ENCODE data around the gene ZXDA.
A peak's percentile ranks its signal among the peaks of the same experiment; 100 is the strongest.
"Not testable (repeated sequence)": the region's sequence is repeated elsewhere in the genome, so short reads cannot be mapped to it uniquely, and the experiment has no call there.

Gene ZXDA, protein sequence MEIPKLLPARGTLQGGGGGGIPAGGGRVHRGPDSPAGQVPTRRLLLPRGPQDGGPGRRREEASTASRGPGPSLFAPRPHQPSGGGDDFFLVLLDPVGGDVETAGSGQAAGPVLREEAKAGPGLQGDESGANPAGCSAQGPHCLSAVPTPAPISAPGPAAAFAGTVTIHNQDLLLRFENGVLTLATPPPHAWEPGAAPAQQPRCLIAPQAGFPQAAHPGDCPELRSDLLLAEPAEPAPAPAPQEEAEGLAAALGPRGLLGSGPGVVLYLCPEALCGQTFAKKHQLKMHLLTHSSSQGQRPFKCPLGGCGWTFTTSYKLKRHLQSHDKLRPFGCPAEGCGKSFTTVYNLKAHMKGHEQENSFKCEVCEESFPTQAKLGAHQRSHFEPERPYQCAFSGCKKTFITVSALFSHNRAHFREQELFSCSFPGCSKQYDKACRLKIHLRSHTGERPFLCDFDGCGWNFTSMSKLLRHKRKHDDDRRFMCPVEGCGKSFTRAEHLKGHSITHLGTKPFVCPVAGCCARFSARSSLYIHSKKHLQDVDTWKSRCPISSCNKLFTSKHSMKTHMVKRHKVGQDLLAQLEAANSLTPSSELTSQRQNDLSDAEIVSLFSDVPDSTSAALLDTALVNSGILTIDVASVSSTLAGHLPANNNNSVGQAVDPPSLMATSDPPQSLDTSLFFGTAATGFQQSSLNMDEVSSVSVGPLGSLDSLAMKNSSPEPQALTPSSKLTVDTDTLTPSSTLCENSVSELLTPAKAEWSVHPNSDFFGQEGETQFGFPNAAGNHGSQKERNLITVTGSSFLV

DNA sequence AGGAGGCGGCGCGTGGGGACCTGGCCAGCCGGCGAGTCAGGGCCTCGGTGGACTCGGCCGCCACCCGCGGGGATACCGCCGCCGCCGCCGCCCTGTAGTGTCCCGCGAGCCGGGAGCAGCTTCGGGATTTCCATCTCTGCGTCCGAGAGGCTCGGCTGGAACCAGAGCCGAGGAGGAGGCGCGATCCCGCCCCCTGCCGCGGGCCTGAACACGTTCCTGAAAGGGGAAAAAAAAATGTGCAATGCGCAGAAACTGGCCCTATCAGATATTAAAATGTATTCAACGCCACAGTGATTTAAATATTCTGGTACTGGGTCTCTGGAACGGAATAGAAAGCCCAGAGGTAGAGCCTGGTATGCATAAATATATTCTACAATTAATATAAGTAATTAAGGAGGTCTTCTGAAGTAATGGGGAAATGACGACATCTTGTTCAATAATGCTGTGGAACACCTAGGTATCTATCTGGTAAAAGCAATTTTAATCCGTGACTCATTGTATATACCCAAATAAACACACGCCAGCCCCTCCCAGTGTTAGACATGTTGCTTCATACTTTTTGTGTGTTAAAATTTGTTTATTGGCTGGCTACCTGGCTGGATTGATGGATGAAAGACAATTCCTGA lies at the start of gene ZXDA:
Gene ZXDA (minus strand): TSS at position 172 of the 626 bp plus-strand sequence. CDS start 38 bp downstream, at position 134.
- H3K27me3 ChIP-seq (ENCODE audit: control insufficient read depth in 1 of 2, insufficient read depth in 2 of 2, low read length in 2 of 2); H3K36me3 ChIP-seq (ENCODE audit: control insufficient read depth in 2 of 2, insufficient read depth in 2 of 2, low read length in 2 of 2); H3K4me1 ChIP-seq (ENCODE audit: control insufficient read depth, insufficient read depth, low read length); H3K9me3 ChIP-seq (ENCODE audit: control insufficient read depth in 2 of 2, low read length in 2 of 2): not testable (repeated sequence)
- Histone ChIP-seq H3K4me3 (ENCODE audit: low read length in 2 of 2) (peak within 1 kb of the TSS; percentile 46 to 67), H3K9ac (ENCODE audit: low read length in 2 of 2) (peak within 1 kb of the TSS; percentile 46 to 58), H3K27ac (ENCODE audit: low read length) (peak within 1 kb of the TSS; percentile 69)

DNA sequence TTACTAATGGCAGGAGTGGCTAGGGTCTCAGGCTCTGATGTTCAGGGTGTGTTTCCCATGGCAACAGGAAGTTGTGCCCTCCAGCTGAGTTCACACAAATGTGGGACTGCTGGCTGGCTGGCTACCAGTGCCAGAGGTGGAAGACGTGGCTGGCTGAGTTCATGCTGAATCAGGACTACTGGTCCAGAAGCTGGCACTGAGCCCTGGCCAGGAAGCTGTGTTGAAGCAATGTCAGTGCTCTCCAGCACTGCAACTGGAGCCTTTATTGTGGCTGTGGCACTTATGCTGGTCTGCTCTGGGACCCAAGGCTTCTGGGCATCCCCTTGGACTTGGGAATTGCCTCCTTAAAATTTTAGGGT lies 42.0 kb upstream of the ZXDA start:
- H3K4me3 ChIP-seq (ENCODE audit: low read length in 2 of 2): no peak overlapping the region
- H3K4me1 ChIP-seq (ENCODE audit: control insufficient read depth, insufficient read depth, low read length): no peaks in the 10 kb centered on the region
- no peaks in the 10 kb centered on the region for H3K9me3 ChIP-seq (ENCODE audit: control insufficient read depth in 2 of 2, low read length in 2 of 2)
- peaks cover 0 to 5% of the 10 kb centered on the region in 2 donors for H3K27me3 ChIP-seq (ENCODE audit: control insufficient read depth in 1 of 2, insufficient read depth in 2 of 2, low read length in 2 of 2)
- H3K36me3 ChIP-seq (ENCODE audit: control insufficient read depth in 2 of 2, insufficient read depth in 2 of 2, low read length in 2 of 2): no peaks in the 10 kb centered on the region
- no peak overlapping the region for H3K27ac ChIP-seq (ENCODE audit: low read length)
- no peak overlapping the region for H3K9ac ChIP-seq (ENCODE audit: low read length in 2 of 2)

DNA sequence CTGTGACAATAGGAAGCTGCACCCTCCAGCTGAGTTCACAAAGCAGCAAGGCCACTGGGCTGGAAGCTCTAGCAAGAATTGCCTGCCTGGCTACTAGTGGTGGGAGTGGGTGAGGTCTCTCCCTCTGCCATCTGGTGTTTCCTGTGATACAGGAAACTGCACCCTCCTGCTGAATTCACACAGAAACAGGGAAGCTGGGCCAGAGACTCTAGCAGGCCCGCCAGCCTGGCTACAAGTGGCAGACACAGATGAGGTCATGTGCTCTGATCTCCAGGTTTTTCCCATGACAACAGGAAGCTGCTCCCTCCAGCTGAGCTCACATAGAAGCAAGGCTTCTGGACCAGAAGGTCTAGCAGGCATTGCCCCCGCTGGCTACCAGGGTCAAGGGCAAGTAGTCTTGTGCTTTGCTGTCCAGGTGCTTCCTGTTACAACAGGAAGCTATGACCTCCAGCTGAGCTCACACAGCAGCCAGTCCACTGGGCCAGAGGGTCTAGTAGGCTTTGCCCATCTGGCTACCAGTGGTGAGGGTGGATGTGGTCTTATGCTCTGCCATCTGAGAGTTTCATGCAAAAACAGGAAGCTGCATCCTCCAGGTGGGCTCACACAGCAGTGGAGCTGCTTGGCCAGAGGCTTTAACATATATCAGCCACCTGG lies 41.5 kb upstream of the ZXDA start:
- Histone ChIP-seq H3K27me3 (ENCODE audit: control insufficient read depth in 1 of 2, insufficient read depth in 2 of 2, low read length in 2 of 2) (peaks cover 0 to 5% of the 10 kb centered on the region in 2 donors), H3K9ac (ENCODE audit: low read length in 2 of 2) (no peak overlapping the region), H3K4me3 (ENCODE audit: low read length in 2 of 2) (no peak overlapping the region), H3K36me3 (ENCODE audit: control insufficient read depth in 2 of 2, insufficient read depth in 2 of 2, low read length in 2 of 2) (no peaks in the 10 kb centered on the region), H3K27ac (ENCODE audit: low read length) (no peak overlapping the region), H3K4me1 (ENCODE audit: control insufficient read depth, insufficient read depth, low read length) (no peaks in the 10 kb centered on the region), H3K9me3 (ENCODE audit: control insufficient read depth in 2 of 2, low read length in 2 of 2) (no peaks in the 10 kb centered on the region)

DNA sequence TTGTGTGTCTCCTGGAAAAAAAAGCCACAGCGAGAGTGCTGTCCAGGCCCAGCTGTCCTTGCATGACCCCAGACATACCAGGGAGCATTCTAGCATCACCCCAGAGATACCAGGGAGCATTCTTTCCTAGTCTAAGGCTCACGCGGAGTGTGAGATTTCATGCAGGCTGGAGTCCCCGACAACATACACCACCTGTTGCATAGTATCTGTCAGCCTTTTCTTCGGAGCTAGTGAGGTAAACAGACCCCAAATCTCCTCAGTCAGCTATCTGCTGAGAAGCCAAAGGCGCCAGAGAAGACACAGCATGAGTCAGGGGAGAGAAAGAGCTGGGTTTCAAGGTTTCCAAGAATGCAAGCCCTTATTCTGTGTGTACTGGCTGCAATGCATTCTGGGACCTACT lies 23.1 kb upstream of the ZXDA start:
- peaks cover 0 to 6% of the 10 kb centered on the region in 2 donors for H3K27me3 ChIP-seq (ENCODE audit: control insufficient read depth in 1 of 2, insufficient read depth in 2 of 2, low read length in 2 of 2)
- no peak overlapping the region for H3K27ac ChIP-seq (ENCODE audit: low read length)
- no peak overlapping the region for H3K9ac ChIP-seq (ENCODE audit: low read length in 2 of 2)
- H3K36me3 ChIP-seq (ENCODE audit: control insufficient read depth in 2 of 2, insufficient read depth in 2 of 2, low read length in 2 of 2): no peaks in the 10 kb centered on the region
- no peak overlapping the region for H3K4me3 ChIP-seq (ENCODE audit: low read length in 2 of 2)
- H3K9me3 ChIP-seq (ENCODE audit: control insufficient read depth in 2 of 2, low read length in 2 of 2): peaks cover 0 to 3% of the 10 kb centered on the region in 2 donors
- no peaks in the 10 kb centered on the region for H3K4me1 ChIP-seq (ENCODE audit: control insufficient read depth, insufficient read depth, low read length)

DNA sequence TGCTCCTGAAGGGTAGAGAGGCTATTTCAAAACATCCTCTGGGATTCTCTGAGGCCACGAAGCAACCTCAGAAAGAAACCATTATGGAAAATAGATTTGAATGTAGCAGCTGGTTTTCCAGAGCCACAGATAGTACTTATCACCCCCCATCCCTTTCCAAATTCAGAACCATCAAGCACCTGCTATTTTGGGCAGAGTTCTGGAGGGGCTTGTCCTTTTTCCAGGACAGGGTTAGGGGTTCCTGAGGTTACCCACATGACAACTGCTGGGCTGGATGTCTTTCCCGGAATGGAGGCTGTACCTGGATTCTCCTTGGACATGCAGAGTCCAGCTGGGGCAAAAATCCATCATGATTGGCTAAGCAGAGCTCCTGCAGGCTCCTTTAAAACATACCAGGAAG lies 22.0 kb upstream of the ZXDA start:
- Histone ChIP-seq H3K27ac (ENCODE audit: low read length) (no peak overlapping the region), H3K4me3 (ENCODE audit: low read length in 2 of 2) (no peak overlapping the region), H3K4me1 (ENCODE audit: control insufficient read depth, insufficient read depth, low read length) (no peaks in the 10 kb centered on the region), H3K27me3 (ENCODE audit: control insufficient read depth in 1 of 2, insufficient read depth in 2 of 2, low read length in 2 of 2) (peaks cover 0 to 6% of the 10 kb centered on the region in 2 donors), H3K9me3 (ENCODE audit: control insufficient read depth in 2 of 2, low read length in 2 of 2) (peaks cover 0 to 3% of the 10 kb centered on the region in 2 donors), H3K9ac (ENCODE audit: low read length in 2 of 2) (no peak overlapping the region), H3K36me3 (ENCODE audit: control insufficient read depth in 2 of 2, insufficient read depth in 2 of 2, low read length in 2 of 2) (no peaks in the 10 kb centered on the region)

DNA sequence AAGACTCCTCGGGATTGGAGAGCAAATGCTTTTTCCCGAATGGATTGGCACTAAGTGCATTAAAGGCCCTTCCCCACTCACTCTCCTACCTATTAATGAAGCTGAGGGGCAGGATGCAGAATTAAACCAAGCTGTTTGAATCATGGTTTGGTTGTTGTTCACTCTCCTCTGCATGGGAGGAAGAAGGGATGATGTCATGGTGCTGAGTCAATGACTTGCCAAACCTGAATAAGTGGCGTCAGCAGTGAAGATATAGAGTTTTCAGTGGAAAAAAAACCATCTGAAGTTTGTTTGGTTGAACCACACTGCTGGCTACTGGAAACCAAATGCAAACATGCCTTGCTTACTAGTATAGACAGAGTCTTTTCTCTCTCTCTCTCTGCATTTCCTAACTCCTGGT lies 19.8 kb upstream of the ZXDA start:
- Histone ChIP-seq H3K27ac (ENCODE audit: low read length) (no peak overlapping the region), H3K9me3 (ENCODE audit: control insufficient read depth in 2 of 2, low read length in 2 of 2) (peaks cover 0 to 3% of the 10 kb centered on the region in 2 donors), H3K4me1 (ENCODE audit: control insufficient read depth, insufficient read depth, low read length) (no peaks in the 10 kb centered on the region), H3K4me3 (ENCODE audit: low read length in 2 of 2) (no peak overlapping the region), H3K27me3 (ENCODE audit: control insufficient read depth in 1 of 2, insufficient read depth in 2 of 2, low read length in 2 of 2) (peaks cover 0 to 6% of the 10 kb centered on the region in 2 donors), H3K9ac (ENCODE audit: low read length in 2 of 2) (no peak overlapping the region), H3K36me3 (ENCODE audit: control insufficient read depth in 2 of 2, insufficient read depth in 2 of 2, low read length in 2 of 2) (no peaks in the 10 kb centered on the region)

DNA sequence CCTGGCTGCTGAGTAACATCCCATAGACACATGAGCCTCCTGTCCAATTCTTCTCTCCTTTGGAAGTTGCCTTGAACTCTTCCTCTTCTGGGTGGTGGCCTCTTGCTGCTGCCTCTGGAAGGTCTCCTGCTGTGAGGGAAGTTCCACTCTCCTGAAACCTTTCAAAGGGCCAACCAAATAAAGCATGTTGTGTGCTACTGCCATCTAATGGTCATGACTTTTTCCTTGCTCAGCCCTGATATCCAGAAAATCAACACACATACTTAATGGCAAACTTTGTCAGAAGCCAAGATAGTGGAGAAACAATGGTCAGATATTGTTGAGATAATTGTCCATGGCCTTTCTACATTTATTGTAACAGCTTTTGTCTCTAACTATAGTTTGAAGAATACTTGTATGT lies 19.1 kb upstream of the ZXDA start:
- H3K27me3 ChIP-seq (ENCODE audit: control insufficient read depth in 1 of 2, insufficient read depth in 2 of 2, low read length in 2 of 2): peaks cover 0 to 6% of the 10 kb centered on the region in 2 donors
- no peak overlapping the region for H3K4me3 ChIP-seq (ENCODE audit: low read length in 2 of 2)
- no peaks in the 10 kb centered on the region for H3K4me1 ChIP-seq (ENCODE audit: control insufficient read depth, insufficient read depth, low read length)
- peaks cover 0 to 3% of the 10 kb centered on the region in 2 donors for H3K9me3 ChIP-seq (ENCODE audit: control insufficient read depth in 2 of 2, low read length in 2 of 2)
- H3K9ac ChIP-seq (ENCODE audit: low read length in 2 of 2): no peak overlapping the region
- no peak overlapping the region for H3K27ac ChIP-seq (ENCODE audit: low read length)
- no peaks in the 10 kb centered on the region for H3K36me3 ChIP-seq (ENCODE audit: control insufficient read depth in 2 of 2, insufficient read depth in 2 of 2, low read length in 2 of 2)

DNA sequence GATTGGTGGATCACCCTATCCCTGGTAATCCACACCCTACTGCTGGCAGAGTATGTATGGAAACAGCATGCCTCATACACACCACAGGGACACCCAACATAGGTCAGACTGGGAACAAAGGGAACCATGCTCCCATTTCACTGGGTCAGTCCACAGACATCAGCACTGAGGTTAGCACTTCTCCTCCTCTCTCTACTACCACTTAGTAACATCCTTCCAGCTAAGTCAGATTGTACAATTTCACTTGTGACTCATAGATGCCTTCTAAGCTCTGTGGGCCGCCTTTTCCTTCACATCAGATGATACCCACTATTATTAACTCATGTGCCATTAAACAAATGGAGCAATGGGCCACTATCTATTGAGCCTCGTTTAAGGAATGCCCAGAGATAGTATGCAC lies 15.5 kb upstream of the ZXDA start:
- Histone ChIP-seq H3K9me3 (ENCODE audit: control insufficient read depth in 2 of 2, low read length in 2 of 2) (no peaks in the 10 kb centered on the region), H3K4me1 (ENCODE audit: control insufficient read depth, insufficient read depth, low read length) (no peaks in the 10 kb centered on the region), H3K4me3 (ENCODE audit: low read length in 2 of 2) (no peak overlapping the region), H3K36me3 (ENCODE audit: control insufficient read depth in 2 of 2, insufficient read depth in 2 of 2, low read length in 2 of 2) (no peaks in the 10 kb centered on the region), H3K27me3 (ENCODE audit: control insufficient read depth in 1 of 2, insufficient read depth in 2 of 2, low read length in 2 of 2) (peaks cover 0 to 12% of the 10 kb centered on the region in 2 donors), H3K9ac (ENCODE audit: low read length in 2 of 2) (no peak overlapping the region), H3K27ac (ENCODE audit: low read length) (no peak overlapping the region)

DNA sequence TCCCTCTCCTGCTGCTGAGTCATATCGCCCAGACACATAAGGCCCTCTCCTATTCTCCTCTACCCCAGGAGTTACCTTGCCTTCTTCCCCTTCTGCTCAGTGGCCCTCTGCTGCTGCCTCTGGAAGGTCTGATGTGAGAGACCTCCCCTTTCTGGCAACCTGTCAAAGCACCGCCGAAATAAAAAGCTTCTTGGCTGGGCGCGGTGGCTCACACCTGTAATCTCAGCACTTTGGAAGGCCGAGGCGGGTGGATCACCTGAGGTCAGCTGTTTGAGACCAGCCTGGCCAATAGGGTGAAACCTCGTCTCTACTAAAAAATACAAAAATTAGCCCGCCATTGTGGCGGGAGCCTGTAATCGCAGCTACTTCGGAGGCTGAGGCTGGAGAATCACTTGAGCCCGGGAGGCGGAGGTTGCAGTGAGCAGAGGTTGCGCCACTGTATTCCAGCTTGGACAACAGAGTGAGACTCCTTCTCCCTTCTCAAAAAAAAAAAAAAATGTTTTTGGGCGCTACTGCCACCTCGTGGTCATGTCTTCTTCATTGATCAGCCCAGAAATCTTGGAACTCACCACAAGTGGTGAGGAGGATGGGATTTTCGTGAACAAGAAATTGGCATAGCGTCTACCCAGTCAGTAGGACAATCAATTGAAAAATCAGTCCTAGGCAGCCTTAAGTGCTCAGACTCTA lies 8.6 kb upstream of the ZXDA start:
- no peak overlapping the region for H3K4me3 ChIP-seq (ENCODE audit: low read length in 2 of 2)
- H3K27ac ChIP-seq (ENCODE audit: low read length): no peak overlapping the region
- H3K4me1 ChIP-seq (ENCODE audit: control insufficient read depth, insufficient read depth, low read length): no peaks in the 10 kb centered on the region
- H3K9me3 ChIP-seq (ENCODE audit: control insufficient read depth in 2 of 2, low read length in 2 of 2): no peaks in the 10 kb centered on the region
- no peaks in the 10 kb centered on the region for H3K36me3 ChIP-seq (ENCODE audit: control insufficient read depth in 2 of 2, insufficient read depth in 2 of 2, low read length in 2 of 2)
- peaks cover 0 to 16% of the 10 kb centered on the region in 2 donors for H3K27me3 ChIP-seq (ENCODE audit: control insufficient read depth in 1 of 2, insufficient read depth in 2 of 2, low read length in 2 of 2)
- no peak overlapping the region for H3K9ac ChIP-seq (ENCODE audit: low read length in 2 of 2)

DNA sequence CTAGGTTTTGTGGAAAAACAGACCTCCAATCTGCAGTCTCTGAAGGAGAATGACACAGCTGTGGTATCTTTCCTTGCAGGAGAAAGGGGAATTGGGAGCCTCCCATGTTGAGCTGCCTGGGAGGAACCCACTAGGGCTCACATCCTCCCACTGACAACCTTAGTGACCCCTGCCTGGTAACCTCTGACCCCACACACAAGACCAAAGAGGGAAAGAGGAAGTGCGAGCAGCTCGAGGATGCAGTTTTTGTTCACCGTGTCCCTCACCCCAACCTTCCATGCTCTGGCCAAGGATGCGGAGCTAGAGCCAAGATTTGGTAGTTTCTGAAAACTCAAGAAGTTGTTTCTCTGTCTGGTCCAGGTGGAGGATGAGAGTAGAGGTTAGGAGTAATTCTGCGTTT lies 5.4 kb upstream of the ZXDA start:
- H3K4me1 ChIP-seq (ENCODE audit: control insufficient read depth, insufficient read depth, low read length): peaks cover 2% of the 10 kb centered on the region
- H3K27ac ChIP-seq (ENCODE audit: low read length): no peak overlapping the region
- H3K9ac ChIP-seq (ENCODE audit: low read length in 2 of 2): no peak overlapping the region
- no peak overlapping the region for H3K4me3 ChIP-seq (ENCODE audit: low read length in 2 of 2)
- no peaks in the 10 kb centered on the region for H3K9me3 ChIP-seq (ENCODE audit: control insufficient read depth in 2 of 2, low read length in 2 of 2)
- H3K36me3 ChIP-seq (ENCODE audit: control insufficient read depth in 2 of 2, insufficient read depth in 2 of 2, low read length in 2 of 2): no peaks in the 10 kb centered on the region
- H3K27me3 ChIP-seq (ENCODE audit: control insufficient read depth in 1 of 2, insufficient read depth in 2 of 2, low read length in 2 of 2): peaks cover 0 to 7% of the 10 kb centered on the region in 2 donors

Data from stomach smooth muscle (tissue), 2 donors.